IMR-90 (cell line): ENCODE data around the gene MFSD2B. TPM values are rescaled to one million over a fixed set of nuclear protein-coding genes. Genes with fewer than 3 reads are reported as not detected.

Source experiments
- ATAC-seq: fragments of 200-7000 bp; cut with Tn5 transposase; 2 replicates; pipeline ENCODE4 v1.9.1; 2020; ENCODE audit warnings: low read depth, mild to moderate bottlenecking, moderate library complexity
- BruUV-seq: library from RNA; stranded (reverse); fragments of 400-500 nt; replicated peaks from 2 replicates; lab custom pipeline; 2021; lab: Mats Ljungman, UMichigan
- CTCF ChIA-PET: fragments of 300-600 bp; formaldehyde crosslinking; extraction: SDS; loops from one replicate; lab custom pipeline; 2021; ENCODE audit warnings: antibody characterized with exemption; lab: Yijun Ruan, JAX
- POLR2A ChIA-PET: fragments of 300-600 bp; sonication (Branson Sonifier 250); formaldehyde crosslinking; loops from one replicate; lab custom pipeline; 2022; ENCODE audit warnings: antibody characterized with exemption; ENCODE audit not compliant: unreplicated experiment; lab: Charles Lee
- DNase-seq: peaks from one replicate; pipeline ENCODE4 v3.0.0; 2013
- H2AFZ ChIP-seq: replicated peaks from 2 replicates; pipeline ENCODE3; 2013; ENCODE audit warnings: low read length, mild to moderate bottlenecking; ENCODE audit not compliant: poor library complexity
- H2AK5ac ChIP-seq: 2 replicates; pipeline ENCODE4 v1.6.1; 2013; ENCODE audit warnings: low read depth, low read length, inconsistent platforms
- H2AK9ac ChIP-seq: replicated peaks from 2 replicates; pipeline ENCODE3; 2013; ENCODE audit warnings: mild to moderate bottlenecking, low read depth, low read length, moderate library complexity; ENCODE audit not compliant: poor library complexity
- H2BK120ac ChIP-seq: 2 replicates; pipeline ENCODE4 v1.6.1; 2013; ENCODE audit warnings: low read depth, low read length, inconsistent platforms
- H2BK15ac ChIP-seq: 3 replicates; pipeline ENCODE4 v1.6.1; 2013; ENCODE audit warnings: low read depth, low read length, inconsistent platforms
- H2BK20ac ChIP-seq: 2 replicates; pipeline ENCODE4 v1.6.1; 2013; ENCODE audit warnings: low read depth, mild to moderate bottlenecking, inconsistent platforms, low read length, moderate library complexity
- H2BK5ac ChIP-seq: 2 replicates; pipeline ENCODE4 v1.6.1; 2013; ENCODE audit warnings: mild to moderate bottlenecking, low read depth, low read length, inconsistent platforms; ENCODE audit not compliant: poor library complexity, severe bottlenecking
- H3K14ac ChIP-seq: replicated peaks from 2 replicates; pipeline ENCODE4 v1.6.1; 2013; ENCODE audit warnings: low read depth, low read length, inconsistent platforms
- H3K18ac ChIP-seq: 2 replicates; pipeline ENCODE4 v1.6.1; 2013; ENCODE audit warnings: low read depth, low read length, control low read depth
- H3K23ac ChIP-seq: 2 replicates; pipeline ENCODE4 v1.6.1; 2013; ENCODE audit warnings: low read depth, low read length, inconsistent platforms
- H3K27ac ChIP-seq: 2 replicates; pipeline ENCODE4 v1.5.1; 2013; ENCODE audit warnings: mild to moderate bottlenecking, control low read depth, low read length; ENCODE audit not compliant: insufficient read depth
- H3K27me3 ChIP-seq: 2 replicates; pipeline ENCODE4 v1.6.1; 2013; ENCODE audit warnings: low read length; ENCODE audit not compliant: control insufficient read depth, insufficient read depth
- H3K36me3 ChIP-seq: 2 replicates; pipeline ENCODE4 v1.6.1; 2013; ENCODE audit warnings: low read length, mixed read lengths; ENCODE audit not compliant: control insufficient read depth, insufficient read depth
- H3K4ac ChIP-seq: 2 replicates; pipeline ENCODE4 v1.6.1; 2013; ENCODE audit warnings: low read depth, low read length, inconsistent platforms
- H3K4me1 ChIP-seq: 2 replicates; pipeline ENCODE4 v1.6.1; 2013; ENCODE audit warnings: low read length, mixed read lengths; ENCODE audit not compliant: control insufficient read depth, insufficient read depth
- H3K4me2 ChIP-seq: 2 replicates; pipeline ENCODE4 v1.6.1; 2013; ENCODE audit warnings: low read depth, mild to moderate bottlenecking, control low read depth, low read length, moderate library complexity
- H3K4me3 ChIP-seq: 2 replicates; pipeline ENCODE4 v1.5.1; 2013; ENCODE audit warnings: low read depth, mild to moderate bottlenecking, control low read depth, low read length, moderate library complexity; ENCODE audit not compliant: insufficient read depth
- H3K56ac ChIP-seq: 2 replicates; pipeline ENCODE4 v1.6.1; 2013; ENCODE audit warnings: low read length, inconsistent platforms; ENCODE audit not compliant: insufficient read depth; ENCODE audit errors: extremely low read depth
- H3K79me1 ChIP-seq, 2 experiments: 2 replicates each; pipeline ENCODE4 v1.6.1; 2013; ENCODE audit warnings: low read length in 2 of 2, inconsistent platforms in 1 of 2, low read depth in 1 of 2
- H3K9ac ChIP-seq: 2 replicates; pipeline ENCODE4 v1.6.1; 2013; ENCODE audit warnings: low read depth, low read length, control low read depth
- H3K9me1 ChIP-seq: 2 replicates; pipeline ENCODE4 v1.6.1; 2013; ENCODE audit warnings: low read length, inconsistent platforms; ENCODE audit not compliant: insufficient read depth
- H3K9me3 ChIP-seq: 2 replicates; pipeline ENCODE4 v1.6.1; 2013; ENCODE audit warnings: low read length; ENCODE audit not compliant: control insufficient read depth, insufficient read depth
- H4K20me1 ChIP-seq: 2 replicates; pipeline ENCODE4 v1.6.1; 2013; ENCODE audit warnings: low read length, inconsistent platforms; ENCODE audit not compliant: insufficient read depth
- H4K5ac ChIP-seq: 2 replicates; pipeline ENCODE4 v1.6.1; 2013; ENCODE audit warnings: mild to moderate bottlenecking, low read depth, low read length, control low read depth
- H4K8ac ChIP-seq, 2 experiments: 2 replicates each; pipeline ENCODE4 v1.6.1; 2013; ENCODE audit warnings: low read depth in 2 of 2, low read length in 2 of 2, control low read depth in 1 of 2, inconsistent platforms in 1 of 2
- H4K91ac ChIP-seq: 2 replicates; pipeline ENCODE4 v1.6.1; 2013; ENCODE audit warnings: low read depth, low read length, inconsistent platforms; ENCODE audit not compliant: insufficient read depth
- BHLHE40 ChIP-seq: fragments of 150-350 bp; IDR thresholded peaks from 2 replicates; pipeline ENCODE4 v1.6.1; 2016; ENCODE audit warnings: mild to moderate bottlenecking, low read depth, low read length
- CEBPB ChIP-seq: IDR thresholded peaks from 2 replicates; pipeline ENCODE4 v1.6.1; 2012; ENCODE audit warnings: low read depth, low read length, improper control_type of control experiment
- CHD1 ChIP-seq: IDR thresholded peaks from 2 replicates; pipeline ENCODE4 v1.6.1; 2012; ENCODE audit warnings: low read depth, low read length, improper control_type of control experiment
- MAFK ChIP-seq: IDR thresholded peaks from 2 replicates; pipeline ENCODE4 v1.6.1; 2012; ENCODE audit warnings: low read depth, low read length, improper control_type of control experiment
- MAZ ChIP-seq: IDR thresholded peaks from 2 replicates; pipeline ENCODE4 v1.6.1; 2012; ENCODE audit warnings: low read depth, mild to moderate bottlenecking, low read length, improper control_type of control experiment, moderate library complexity, borderline replicate concordance
- NFE2L2 ChIP-seq: fragments of 150-350 bp; IDR thresholded peaks from 2 replicates; pipeline ENCODE4 v1.6.1; 2016; ENCODE audit warnings: low read depth, mild to moderate bottlenecking, low read length
- POLR2A ChIP-seq: IDR thresholded peaks from 2 replicates; pipeline ENCODE4 v1.6.1; 2012; ENCODE audit warnings: mild to moderate bottlenecking, low read depth, low read length
- RAD21 ChIP-seq: IDR thresholded peaks from 2 replicates; pipeline ENCODE4 v1.6.1; 2012; ENCODE audit warnings: low read length, improper control_type of control experiment
- RCOR1 ChIP-seq: IDR thresholded peaks from 2 replicates; pipeline ENCODE4 v1.6.1; 2012; ENCODE audit warnings: mild to moderate bottlenecking, low read length, improper control_type of control experiment; ENCODE audit not compliant: insufficient replicate concordance
- RFX5 ChIP-seq: IDR thresholded peaks from 2 replicates; pipeline ENCODE4 v1.8.0; 2012; ENCODE audit warnings: low read depth, mild to moderate bottlenecking, low read length, moderate library complexity
- SMC3 ChIP-seq: fragments of 150-350 bp; IDR thresholded peaks from 2 replicates; pipeline ENCODE4 v1.6.1; 2016; ENCODE audit warnings: low read depth, mild to moderate bottlenecking, antibody characterized with exemption, low read length, moderate library complexity
- WGBS, 2 experiments: methylation state at CpG; one replicate each; pipeline versions ENCODE4 v1.1.5 to v1.1.7; 2013; ENCODE audit warnings: missing lambda C conversion rate in 2 of 2; ENCODE audit not compliant: insufficient read length in 1 of 2; ENCODE audit errors: extremely low coverage in 2 of 2; 5-methylcytosine and 5-hydroxymethylcytosine counted together
- dilution Hi-C: fragments of 300-500 bp; cut with HindIII; formaldehyde crosslinking; loops from one replicate; pipeline ENCODE4 v1.14.3; 2018; ENCODE audit warnings: low sequenced_read_pairs; ENCODE audit not compliant: unreplicated experiment
- in situ Hi-C: fragments of 300-500 bp; cut with MboI; formaldehyde crosslinking; loops from 3 replicates; pipeline ENCODE4 v1.14.3; 2019; ENCODE audit warnings: low sequenced_read_pairs, inconsistent platforms, mixed read lengths
- intact Hi-C: fragments of 100-400 bp; cut with micrococcal nuclease; formaldehyde crosslinking; loops from 2 replicates; pipeline ENCODE4 v1.10.0; 2022
- polyA plus RNA-seq, 3 experiments: library from polyadenylated mRNA; depleted of rRNA; stranded (reverse); fragments of >200 nt; gene quantifications; 2 replicates each; pipeline ENCODE4 v1.2.3, GENCODE V29; 2012; ENCODE audit warnings: low replicate concordance in 1 of 3
- total RNA-seq: library from RNA; depleted of rRNA; stranded (reverse); fragments of >200 nt; gene quantifications from 2 replicates; pipeline ENCODE4 v1.2.3, GENCODE V29; 2012
- TF ChIP-seq, protein P1 (sequence below): fragments of 150-350 bp; IDR thresholded peaks from 2 replicates; pipeline ENCODE4 v1.6.1; 2016; ENCODE audit warnings: low read depth, mild to moderate bottlenecking, low read length, moderate library complexity, borderline replicate concordance
- TF ChIP-seq, protein P2 (sequence below): fragments of 150-350 bp; IDR thresholded peaks from 2 replicates; pipeline ENCODE4 v1.6.1; 2017; ENCODE audit warnings: mild to moderate bottlenecking, antibody characterized with exemption, low read length, low read depth
- TF ChIP-seq, protein P3 (sequence below): conservative IDR thresholded peaks from 2 replicates; pipeline ENCODE4 v1.5.1; 2012; ENCODE audit warnings: mild to moderate bottlenecking, low read depth, low read length, improper control_type of control experiment

MFSD2B gene
- total and polyA plus RNA-seq, 2 of the 4 experiments (the other 2 are of a cell fraction) = 0.05 TPM; not detected in 1

- BruUV-seq = no TSS peak
- TF ChIP-seq POLR2A (no peak), BHLHE40 (no peak), MAZ (no peak), SMC3 (no peak), NFE2L2 (no peak), MAFK (no peak), CEBPB (no peak), RCOR1 (no peak), RFX5 (no peak), RAD21 (no peak), CHD1 (no peak)
- TF ChIP-seq, protein P1, sequence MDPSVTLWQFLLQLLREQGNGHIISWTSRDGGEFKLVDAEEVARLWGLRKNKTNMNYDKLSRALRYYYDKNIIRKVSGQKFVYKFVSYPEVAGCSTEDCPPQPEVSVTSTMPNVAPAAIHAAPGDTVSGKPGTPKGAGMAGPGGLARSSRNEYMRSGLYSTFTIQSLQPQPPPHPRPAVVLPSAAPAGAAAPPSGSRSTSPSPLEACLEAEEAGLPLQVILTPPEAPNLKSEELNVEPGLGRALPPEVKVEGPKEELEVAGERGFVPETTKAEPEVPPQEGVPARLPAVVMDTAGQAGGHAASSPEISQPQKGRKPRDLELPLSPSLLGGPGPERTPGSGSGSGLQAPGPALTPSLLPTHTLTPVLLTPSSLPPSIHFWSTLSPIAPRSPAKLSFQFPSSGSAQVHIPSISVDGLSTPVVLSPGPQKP = no peak
- TF ChIP-seq, protein P2, sequence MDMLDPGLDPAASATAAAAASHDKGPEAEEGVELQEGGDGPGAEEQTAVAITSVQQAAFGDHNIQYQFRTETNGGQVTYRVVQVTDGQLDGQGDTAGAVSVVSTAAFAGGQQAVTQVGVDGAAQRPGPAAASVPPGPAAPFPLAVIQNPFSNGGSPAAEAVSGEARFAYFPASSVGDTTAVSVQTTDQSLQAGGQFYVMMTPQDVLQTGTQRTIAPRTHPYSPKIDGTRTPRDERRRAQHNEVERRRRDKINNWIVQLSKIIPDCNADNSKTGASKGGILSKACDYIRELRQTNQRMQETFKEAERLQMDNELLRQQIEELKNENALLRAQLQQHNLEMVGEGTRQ = no peak
- TF ChIP-seq, protein P3, sequence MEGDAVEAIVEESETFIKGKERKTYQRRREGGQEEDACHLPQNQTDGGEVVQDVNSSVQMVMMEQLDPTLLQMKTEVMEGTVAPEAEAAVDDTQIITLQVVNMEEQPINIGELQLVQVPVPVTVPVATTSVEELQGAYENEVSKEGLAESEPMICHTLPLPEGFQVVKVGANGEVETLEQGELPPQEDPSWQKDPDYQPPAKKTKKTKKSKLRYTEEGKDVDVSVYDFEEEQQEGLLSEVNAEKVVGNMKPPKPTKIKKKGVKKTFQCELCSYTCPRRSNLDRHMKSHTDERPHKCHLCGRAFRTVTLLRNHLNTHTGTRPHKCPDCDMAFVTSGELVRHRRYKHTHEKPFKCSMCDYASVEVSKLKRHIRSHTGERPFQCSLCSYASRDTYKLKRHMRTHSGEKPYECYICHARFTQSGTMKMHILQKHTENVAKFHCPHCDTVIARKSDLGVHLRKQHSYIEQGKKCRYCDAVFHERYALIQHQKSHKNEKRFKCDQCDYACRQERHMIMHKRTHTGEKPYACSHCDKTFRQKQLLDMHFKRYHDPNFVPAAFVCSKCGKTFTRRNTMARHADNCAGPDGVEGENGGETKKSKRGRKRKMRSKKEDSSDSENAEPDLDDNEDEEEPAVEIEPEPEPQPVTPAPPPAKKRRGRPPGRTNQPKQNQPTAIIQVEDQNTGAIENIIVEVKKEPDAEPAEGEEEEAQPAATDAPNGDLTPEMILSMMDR = no peak
- Histone ChIP-seq H3K9me1 (peaks cover 19% of the 10 kb centered on the region; the same call in 1 of the 2 replicates), H3K9me3 (no peaks in the 10 kb centered on the region), H2BK15ac (peak overlapping the region; percentile 36; the same call in 1 of the 3 replicates), H3K79me1 (peaks cover 0 to 3% of the 10 kb centered on the region in 2 experiments; a peak in 1 of 4 replicates), H2AK5ac (peak overlapping the region; percentile 98; the same call in 1 of the 2 replicates), H3K27me3 (no peaks in the 10 kb centered on the region), H3K4ac (peak overlapping the region; percentile 95), H3K4me2 (no peak overlapping the region), H3K23ac (no peak overlapping the region), H2BK5ac (peak overlapping the region; percentile 74), H4K5ac (no peak overlapping the region), H2AFZ (peak overlapping the region; percentile 84), H3K36me3 (no peaks in the 10 kb centered on the region), H3K56ac (no peak overlapping the region), H2AK9ac (peak overlapping the region; percentile 94), H2BK120ac (peak overlapping the region; percentile 91), H4K91ac (peak overlapping the region; percentile 97), H3K18ac (no peak overlapping the region), H2BK20ac (0 out of 2 replicates have a peak overlapping the region, but pooled peaks have one; percentile 92), H4K8ac (peak overlapping the region; percentile 74 to 82; a peak in 3 of 4 replicates), H3K4me1 (peaks cover 10% of the 10 kb centered on the region), H3K4me3 (no peak overlapping the region), H3K9ac (no peak overlapping the region), H4K20me1 (no peaks in the 10 kb centered on the region), H3K27ac (no peak overlapping the region), H3K14ac (peak overlapping the region; percentile 45; the same call in 1 of the 2 replicates)
- 93% methylated on average over 13 of the region's 35 CpGs; no CpG with 5 or more reads in 1 of the 2 experiments for WGBS, 2 experiments
- ATAC-seq (no peak), DNase-seq (no peak)
- ChIA-PET POLR2A (no interaction called here), CTCF (interaction anchor here (0.7 kb wide), 1 partner anchor 802 kb away, joined by 4 read pairs; no protein-coding TSS in a partner anchor)
- in situ Hi-C loops (no loop called here), dilution Hi-C loops (no loop called here), intact Hi-C loops (no loop called here)
These were observed 7.2 kb downstream of the MFSD2B start for GRCh38 chr2:24016853-24017703.
